ENCODE results near the gene PAX3.

Gene PAX3

DNA sequence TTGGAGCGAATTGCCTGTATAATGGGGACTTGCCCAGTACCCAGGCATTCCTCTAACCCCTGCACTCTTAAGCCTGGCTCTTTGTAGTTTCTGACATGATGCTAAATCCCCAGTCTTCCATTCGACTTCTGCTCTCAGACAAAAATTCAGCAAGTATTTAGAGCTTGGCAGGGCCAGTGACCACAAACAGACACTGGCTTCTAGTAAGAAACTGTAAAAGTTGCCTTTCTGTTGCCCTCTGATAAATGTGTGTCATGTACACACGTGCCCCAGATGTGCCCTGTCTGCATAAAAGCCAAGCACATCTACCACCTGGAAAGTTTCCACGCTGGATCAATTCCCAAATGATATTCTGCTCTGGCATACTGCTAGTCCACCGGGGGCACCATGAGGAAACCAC, 18.0 kb downstream of the PAX3 start:
- peaks cover 3% of the 10 kb centered on the region for H3K36me3 ChIP-seq (ENCODE audit: insufficient read depth, low read length)
- H3K4me3 ChIP-seq = no peak overlapping the region
- H3K27ac ChIP-seq = no peak overlapping the region
- no peak overlapping the region for H3K9ac ChIP-seq (ENCODE audit: insufficient read length)
- TF ChIP-seq POLR2AphosphoS5 (IDR thresholded peaks at IDR 0.05; ENCODE audit: borderline replicate concordance, low read depth, low read length) (no peak), EZH2 (IDR thresholded peaks at IDR 0.05) (no peak), FOXP2 (optimal IDR thresholded peaks at IDR 0.05; ENCODE audit: control extremely low read depth, extremely low read length, insufficient read depth) (no peak)
- H3K9me3 ChIP-seq (ENCODE audit: low read depth, low read length) = no peaks in the 10 kb centered on the region
- DNase-seq (ENCODE audit: low read depth, low spot score) = no peak

DNA sequence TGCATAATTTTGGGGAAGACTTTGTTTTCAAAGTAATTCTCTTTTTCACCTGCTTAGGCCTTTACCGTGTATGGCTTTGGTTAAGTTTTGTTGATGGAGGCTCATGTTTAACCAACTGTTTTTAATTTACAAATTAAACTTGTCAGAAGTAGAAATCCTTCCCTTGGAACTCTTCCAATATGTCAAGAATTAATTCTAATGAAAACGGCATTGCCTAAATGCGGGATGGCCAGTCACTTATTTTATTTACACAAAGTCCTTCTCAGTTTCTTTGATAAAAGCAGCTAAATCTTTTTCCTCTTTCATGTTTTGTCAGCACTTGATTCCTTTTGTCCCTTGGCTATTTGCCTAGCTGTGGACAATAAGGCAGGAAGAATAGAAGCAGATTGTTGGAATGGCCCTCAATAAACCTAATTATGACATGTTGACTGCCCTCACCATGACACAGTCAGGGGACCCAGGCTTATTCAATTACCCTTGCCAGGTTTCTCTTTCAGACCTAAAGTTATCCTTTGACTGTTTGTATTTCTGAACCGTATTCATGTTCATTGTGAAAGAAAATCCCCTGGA, 26.3 kb downstream of the PAX3 start:
- no peak for DNase-seq (ENCODE audit: low read depth, low spot score)
- no peak overlapping the region for H3K27ac ChIP-seq
- no peak overlapping the region for H3K9ac ChIP-seq (ENCODE audit: insufficient read length)
- peaks cover 23% of the 10 kb centered on the region for H3K36me3 ChIP-seq (ENCODE audit: insufficient read depth, low read length)
- no peak for TF ChIP-seq EZH2 (IDR thresholded peaks at IDR 0.05)
- no peak for TF ChIP-seq FOXP2 (optimal IDR thresholded peaks at IDR 0.05; ENCODE audit: control extremely low read depth, extremely low read length, insufficient read depth)
- TF ChIP-seq POLR2AphosphoS5 (IDR thresholded peaks at IDR 0.05; ENCODE audit: borderline replicate concordance, low read depth, low read length) = no peak
- H3K4me3 ChIP-seq = no peak overlapping the region
- H3K9me3 ChIP-seq (ENCODE audit: low read depth, low read length) = no peaks in the 10 kb centered on the region

DNA sequence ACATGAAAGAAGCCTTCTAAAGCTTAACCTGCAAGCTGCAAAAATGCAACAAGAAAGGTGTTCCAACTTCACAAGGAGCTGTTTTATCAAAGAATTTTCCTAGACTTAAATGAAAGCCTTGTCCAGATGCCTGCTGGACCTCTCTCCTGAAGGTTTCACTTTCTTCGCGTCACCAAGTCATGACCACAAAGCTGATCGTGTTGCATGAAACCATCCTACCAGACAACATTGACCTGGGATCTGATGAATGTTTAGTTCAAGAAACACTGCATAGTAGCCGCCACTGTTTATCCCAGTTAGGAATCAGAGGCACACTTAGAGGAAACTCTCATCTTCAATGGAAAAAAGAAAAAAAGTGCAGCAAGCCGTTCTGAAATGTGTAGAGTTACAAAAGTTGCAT, 26.9 kb downstream of the PAX3 start:
- no peak overlapping the region for H3K4me3 ChIP-seq
- H3K9ac ChIP-seq (ENCODE audit: insufficient read length) = no peak overlapping the region
- no peak overlapping the region for H3K27ac ChIP-seq
- no peak for TF ChIP-seq FOXP2 (optimal IDR thresholded peaks at IDR 0.05; ENCODE audit: control extremely low read depth, extremely low read length, insufficient read depth)
- TF ChIP-seq EZH2 (IDR thresholded peaks at IDR 0.05) = no peak
- no peak for TF ChIP-seq POLR2AphosphoS5 (IDR thresholded peaks at IDR 0.05; ENCODE audit: borderline replicate concordance, low read depth, low read length)
- no peaks in the 10 kb centered on the region for H3K9me3 ChIP-seq (ENCODE audit: low read depth, low read length)
- peaks cover 23% of the 10 kb centered on the region for H3K36me3 ChIP-seq (ENCODE audit: insufficient read depth, low read length)
- no peak for DNase-seq (ENCODE audit: low read depth, low spot score)

DNA sequence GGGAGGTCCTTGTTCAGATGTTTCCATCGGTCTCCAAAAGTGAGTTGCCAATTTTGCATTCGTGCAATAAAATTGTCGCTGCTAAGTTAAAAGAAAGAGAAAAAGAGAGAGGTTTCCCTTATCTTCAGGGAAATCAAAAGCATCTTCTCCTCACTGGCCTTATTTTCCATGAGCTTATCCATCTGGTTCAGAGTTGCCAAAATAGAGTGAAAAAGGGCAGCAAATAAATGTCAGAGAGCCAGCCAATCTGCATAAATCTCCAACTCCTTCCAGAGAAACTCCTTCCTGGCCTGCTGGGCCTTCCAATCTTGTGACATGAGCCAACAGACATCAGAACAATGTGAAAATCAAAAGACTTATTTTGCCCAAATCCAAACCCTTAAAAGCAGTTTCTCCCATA, 28.4 kb downstream of the PAX3 start:
- Histone ChIP-seq H3K27ac (no peak overlapping the region), H3K9me3 (ENCODE audit: low read depth, low read length) (no peaks in the 10 kb centered on the region), H3K4me3 (no peak overlapping the region), H3K36me3 (ENCODE audit: insufficient read depth, low read length) (peaks cover 19% of the 10 kb centered on the region), H3K9ac (ENCODE audit: insufficient read length) (no peak overlapping the region)
- no peak for DNase-seq (ENCODE audit: low read depth, low spot score)
- TF ChIP-seq POLR2AphosphoS5 (IDR thresholded peaks at IDR 0.05; ENCODE audit: borderline replicate concordance, low read depth, low read length) (no peak), FOXP2 (optimal IDR thresholded peaks at IDR 0.05; ENCODE audit: control extremely low read depth, extremely low read length, insufficient read depth) (no peak), EZH2 (IDR thresholded peaks at IDR 0.05) (no peak)

DNA sequence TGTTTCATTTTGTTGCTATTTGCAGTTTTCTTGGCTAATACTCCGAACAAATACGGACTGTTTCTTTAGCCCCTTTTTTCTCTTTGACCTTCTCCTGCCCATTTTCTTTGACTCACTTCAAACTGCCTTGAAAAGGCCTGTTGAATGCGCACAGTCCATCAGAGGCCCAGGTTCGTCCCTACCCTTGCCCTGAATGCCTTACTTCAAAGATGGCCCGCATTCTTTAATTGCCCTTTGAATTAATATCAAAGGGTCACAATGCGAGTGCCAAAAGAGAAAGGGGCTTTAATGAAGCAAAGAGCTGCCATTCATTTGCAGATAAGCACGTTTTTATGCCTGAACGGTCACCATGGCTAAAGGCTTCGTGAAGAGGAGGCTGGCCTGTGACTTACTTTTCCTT, 29.7 kb downstream of the PAX3 start:
- H3K9me3 ChIP-seq (ENCODE audit: low read depth, low read length) = peaks cover 1% of the 10 kb centered on the region; the same call in 1 of the 2 replicates
- DNase-seq (ENCODE audit: low read depth, low spot score) = no peak
- peak overlapping the region; percentile 83 for H3K27ac ChIP-seq
- TF ChIP-seq POLR2AphosphoS5 (IDR thresholded peaks at IDR 0.05; ENCODE audit: borderline replicate concordance, low read depth, low read length) = no peak
- TF ChIP-seq EZH2 (IDR thresholded peaks at IDR 0.05) = no peak
- TF ChIP-seq FOXP2 (optimal IDR thresholded peaks at IDR 0.05; ENCODE audit: control extremely low read depth, extremely low read length, insufficient read depth) = no peak
- H3K36me3 ChIP-seq (ENCODE audit: insufficient read depth, low read length) = peaks cover 28% of the 10 kb centered on the region
- peak overlapping the region; percentile 4 for H3K9ac ChIP-seq (ENCODE audit: insufficient read length)
- peak overlapping the region; percentile 52; the same call in 1 of the 2 replicates for H3K4me3 ChIP-seq

DNA sequence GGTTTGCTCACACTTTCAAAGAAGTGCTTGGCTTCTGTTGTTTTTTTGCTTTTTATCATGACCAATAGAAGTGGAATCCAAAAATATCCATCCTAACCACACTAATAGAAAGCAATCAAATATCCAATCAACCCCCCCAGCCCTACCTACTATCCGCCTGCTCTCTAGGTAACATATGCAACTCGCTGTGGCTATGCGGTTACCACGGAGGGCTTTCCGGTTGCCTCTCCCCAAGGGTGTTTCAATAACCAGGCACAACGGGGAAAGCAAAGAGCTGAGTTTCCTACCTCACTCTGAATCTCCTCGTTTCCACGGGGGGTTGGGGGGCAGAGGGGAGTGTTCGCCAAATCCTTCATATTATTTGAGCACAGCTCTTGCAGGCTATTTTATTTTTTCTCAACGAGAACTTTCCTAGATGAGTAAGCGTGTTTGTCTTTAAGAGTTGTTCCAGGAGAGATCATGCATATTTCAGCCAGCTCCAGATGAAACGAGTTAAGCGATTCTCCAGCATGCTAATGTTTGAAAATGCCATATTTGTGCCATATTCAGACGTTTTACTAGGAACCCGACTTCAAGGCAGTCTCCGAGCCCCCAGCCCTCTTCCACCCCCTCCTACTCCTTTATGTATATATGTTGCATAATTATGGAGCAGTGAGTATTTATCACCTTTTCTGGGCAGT, 30.3 kb downstream of the PAX3 start:
- DNase-seq (ENCODE audit: low read depth, low spot score) = no peak
- H3K4me3 ChIP-seq = peak overlapping the region; percentile 52
- H3K27ac ChIP-seq = peak overlapping the region; percentile 83
- peaks cover 35% of the 10 kb centered on the region for H3K36me3 ChIP-seq (ENCODE audit: insufficient read depth, low read length)
- peaks cover 4% of the 10 kb centered on the region; the same call in 1 of the 2 replicates for H3K9me3 ChIP-seq (ENCODE audit: low read depth, low read length)
- no peak for TF ChIP-seq FOXP2 (optimal IDR thresholded peaks at IDR 0.05; ENCODE audit: control extremely low read depth, extremely low read length, insufficient read depth)
- TF ChIP-seq EZH2 (IDR thresholded peaks at IDR 0.05) = no peak
- TF ChIP-seq POLR2AphosphoS5 (IDR thresholded peaks at IDR 0.05; ENCODE audit: borderline replicate concordance, low read depth, low read length) = no peak
- peak overlapping the region; percentile 4 for H3K9ac ChIP-seq (ENCODE audit: insufficient read length)

DNA sequence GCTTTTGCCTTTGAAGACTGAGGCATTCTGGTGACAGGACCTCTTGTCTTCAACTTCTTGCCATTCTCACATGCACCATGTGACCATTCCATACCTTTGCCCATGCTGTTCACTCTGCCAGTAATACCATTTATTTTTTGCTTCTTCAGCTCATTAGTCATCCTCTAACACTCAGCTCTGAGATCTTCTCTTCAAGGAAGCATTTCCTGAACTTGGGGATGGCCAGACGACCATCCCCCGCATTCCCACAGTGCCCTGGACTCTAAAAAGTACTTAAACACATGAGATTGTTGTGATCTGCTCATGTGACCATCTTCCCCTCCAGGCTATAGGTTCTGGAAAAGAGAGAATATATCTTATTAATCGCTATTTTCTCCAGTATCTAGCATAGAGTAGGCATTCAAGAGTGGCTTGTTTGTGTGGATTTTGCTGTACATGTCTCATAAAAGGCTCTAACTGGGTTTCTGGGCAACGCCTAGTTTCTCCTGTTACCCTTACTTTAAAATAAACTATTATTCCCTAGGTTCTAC, 33.9 kb downstream of the PAX3 start:
- H3K27ac ChIP-seq = peak overlapping the region; percentile 61
- H3K4me3 ChIP-seq = no peak overlapping the region
- peaks cover 4% of the 10 kb centered on the region; the same call in 1 of the 2 replicates for H3K9me3 ChIP-seq (ENCODE audit: low read depth, low read length)
- no peak overlapping the region for H3K9ac ChIP-seq (ENCODE audit: insufficient read length)
- no peak for DNase-seq (ENCODE audit: low read depth, low spot score)
- H3K36me3 ChIP-seq (ENCODE audit: insufficient read depth, low read length) = peaks cover 22% of the 10 kb centered on the region
- TF ChIP-seq EZH2 (IDR thresholded peaks at IDR 0.05) (no peak), FOXP2 (optimal IDR thresholded peaks at IDR 0.05; ENCODE audit: control extremely low read depth, extremely low read length, insufficient read depth) (no peak), POLR2AphosphoS5 (IDR thresholded peaks at IDR 0.05; ENCODE audit: borderline replicate concordance, low read depth, low read length) (no peak)

DNA sequence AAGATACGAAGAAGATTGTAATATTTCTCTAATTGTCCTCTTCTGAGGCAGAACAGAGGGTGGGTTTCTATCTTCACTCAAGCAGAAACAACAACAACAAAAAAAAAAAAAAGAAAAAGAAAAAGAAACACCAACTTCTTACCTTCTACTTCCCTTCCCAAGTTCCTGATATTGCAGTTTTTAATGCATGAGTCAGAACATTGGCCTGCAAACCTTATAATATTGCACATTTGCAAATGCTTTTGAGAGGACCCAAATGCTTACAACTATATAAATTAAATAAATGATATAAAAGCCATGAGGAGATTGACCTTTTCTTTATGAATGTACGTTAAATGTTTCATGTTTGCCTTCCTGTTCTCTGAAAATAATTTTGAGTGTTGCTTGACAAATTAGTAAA, 37.3 kb downstream of the PAX3 start:
- TF ChIP-seq POLR2AphosphoS5 (IDR thresholded peaks at IDR 0.05; ENCODE audit: borderline replicate concordance, low read depth, low read length) (no peak), EZH2 (IDR thresholded peaks at IDR 0.05) (no peak), FOXP2 (optimal IDR thresholded peaks at IDR 0.05; ENCODE audit: control extremely low read depth, extremely low read length, insufficient read depth) (no peak)

More for the DNA sequence above, 37.3 kb downstream of the PAX3 start:
- peaks cover 4% of the 10 kb centered on the region; the same call in 1 of the 2 replicates for H3K9me3 ChIP-seq (ENCODE audit: low read depth, low read length)
- H3K4me3 ChIP-seq = no peak overlapping the region
- H3K27ac ChIP-seq = peak overlapping the region; percentile 48; the same call in 1 of the 2 replicates
- peaks cover 18% of the 10 kb centered on the region for H3K36me3 ChIP-seq (ENCODE audit: insufficient read depth, low read length)
- no peak overlapping the region for H3K9ac ChIP-seq (ENCODE audit: insufficient read length)
- no peak for DNase-seq (ENCODE audit: low read depth, low spot score)
